Embryonic facial prominence (tissue), 1 donor: ENCODE results near the gene TMEM183A.

ENCODE experiments used
- DNase-seq: peaks from one replicate; pipeline ENCODE4 v3.0.0-alpha.2; 2016; ENCODE audit errors: extremely low spot score

TMEM183A gene

GRCh38 chr1:203069030-203069747 lies 62.0 kb downstream of the TMEM183A start:
- no peak for DNase-seq

DNA sequence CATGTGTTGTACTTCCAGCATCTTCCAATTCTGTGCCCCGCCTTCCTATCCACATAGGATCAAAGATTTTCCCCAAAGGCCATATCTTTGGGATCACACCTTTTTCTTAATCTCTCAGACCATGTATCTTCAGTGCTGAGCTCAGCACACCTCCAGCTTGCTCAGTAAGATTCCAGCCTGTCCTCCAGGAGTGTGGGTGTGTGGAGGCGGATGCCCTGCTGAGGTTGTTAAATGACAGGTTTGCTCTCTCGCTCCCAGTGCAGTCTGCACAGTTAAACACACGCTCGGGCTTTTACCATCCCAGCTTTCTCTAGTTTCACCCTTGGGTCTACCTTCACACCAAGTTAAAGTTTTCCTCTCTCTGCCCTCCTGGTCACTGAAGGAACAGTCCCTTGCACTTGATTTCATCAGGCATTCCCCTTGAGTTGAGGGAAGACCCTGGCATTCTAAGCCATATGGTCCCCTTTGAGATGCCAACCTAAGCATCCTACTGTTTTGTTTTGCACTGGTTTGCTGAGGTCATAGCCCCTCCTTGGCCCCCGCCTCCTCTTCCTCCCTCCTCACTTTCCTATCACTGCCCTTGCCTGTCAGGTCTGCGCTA lies 64.9 kb downstream of the TMEM183A start:
- DNase-seq: no peak

DNA sequence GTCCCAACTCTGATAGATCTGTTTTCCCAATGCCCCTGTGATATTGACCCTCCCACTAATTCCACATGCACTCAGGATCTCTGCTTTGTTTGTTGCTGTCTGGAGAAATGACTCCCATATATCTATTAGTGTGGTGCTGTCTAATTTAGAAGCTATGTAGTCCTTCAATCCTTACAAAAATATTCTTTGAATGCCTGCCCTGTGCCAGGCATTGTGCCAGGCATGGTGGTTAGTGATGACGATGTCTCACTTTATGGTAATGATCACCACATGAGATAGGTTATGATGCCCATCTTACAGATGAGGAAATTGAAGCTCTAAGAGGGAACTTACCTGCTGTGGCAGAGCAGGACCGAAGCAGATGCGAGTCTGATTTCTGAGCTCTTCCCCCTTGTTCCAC lies 65.7 kb downstream of the TMEM183A start:
- no peak for DNase-seq

GRCh38 chr1:203073469-203073868 lies 66.3 kb downstream of the TMEM183A start:
- DNase-seq: no peak
